ENCODE results near the gene SIX5. TPM values are rescaled to one million over a fixed set of nuclear protein-coding genes. Genes with fewer than 3 reads are reported as not detected.
"Not testable (repeated sequence)": the region's sequence is repeated elsewhere in the genome, so short reads cannot be mapped to it uniquely, and the experiment has no call there.

Gene SIX5
- total RNA-seq, 1 donor from 2014 or later = 23.5 TPM

GRCh38 chr19:45800070-45800553, 31.1 kb upstream of the SIX5 start:
- Histone ChIP-seq H3K79me2 (ENCODE audit: insufficient read depth, low read length) (no peaks in the 10 kb centered on the region), H3K9ac (ENCODE audit: low read length) (no peak overlapping the region), H2AFZ (ENCODE audit: low read depth, low read length) (no peak overlapping the region), H3K27ac (ENCODE audit: low read depth, low read length) (no peak overlapping the region), H3K9me3 (ENCODE audit: insufficient read depth, low read depth, low read length) (no peaks in the 10 kb centered on the region), H3K4me1 (ENCODE audit: insufficient read depth, low read length) (peaks cover 10% of the 10 kb centered on the region), H4K20me1 (ENCODE audit: insufficient read depth, low read length) (no peaks in the 10 kb centered on the region), H3K27me3 (ENCODE audit: insufficient read depth, low read length) (no peaks in the 10 kb centered on the region), H3K4me2 (ENCODE audit: low read length) (no peak overlapping the region), H3K36me3 (ENCODE audit: insufficient read depth, low read length) (no peaks in the 10 kb centered on the region), H3K4me3 (ENCODE audit: insufficient read depth, low read depth, low read length) (no peak overlapping the region)
- FAIRE-seq = no peak
- peaks cover 15% of the 10 kb centered on the region for H3K4me1 Mint-ChIP-seq (ENCODE audit: low read depth, unreplicated experiment)
- no peak overlapping the region for H3K27ac Mint-ChIP-seq (ENCODE audit: unreplicated experiment)
- peak; percentile 50 for DNase-seq (ENCODE audit: low read depth)
- H3K9me3 Mint-ChIP-seq (ENCODE audit: unreplicated experiment) = no peaks in the 10 kb centered on the region
- peaks cover 2% of the 10 kb centered on the region for H3K27me3 Mint-ChIP-seq (ENCODE audit: low read depth, unreplicated experiment)
- no peak for TF ChIP-seq EZH2 (IDR thresholded peaks at IDR 0.05; ENCODE audit: insufficient read depth, low read length)
- TF ChIP-seq, protein P1, sequence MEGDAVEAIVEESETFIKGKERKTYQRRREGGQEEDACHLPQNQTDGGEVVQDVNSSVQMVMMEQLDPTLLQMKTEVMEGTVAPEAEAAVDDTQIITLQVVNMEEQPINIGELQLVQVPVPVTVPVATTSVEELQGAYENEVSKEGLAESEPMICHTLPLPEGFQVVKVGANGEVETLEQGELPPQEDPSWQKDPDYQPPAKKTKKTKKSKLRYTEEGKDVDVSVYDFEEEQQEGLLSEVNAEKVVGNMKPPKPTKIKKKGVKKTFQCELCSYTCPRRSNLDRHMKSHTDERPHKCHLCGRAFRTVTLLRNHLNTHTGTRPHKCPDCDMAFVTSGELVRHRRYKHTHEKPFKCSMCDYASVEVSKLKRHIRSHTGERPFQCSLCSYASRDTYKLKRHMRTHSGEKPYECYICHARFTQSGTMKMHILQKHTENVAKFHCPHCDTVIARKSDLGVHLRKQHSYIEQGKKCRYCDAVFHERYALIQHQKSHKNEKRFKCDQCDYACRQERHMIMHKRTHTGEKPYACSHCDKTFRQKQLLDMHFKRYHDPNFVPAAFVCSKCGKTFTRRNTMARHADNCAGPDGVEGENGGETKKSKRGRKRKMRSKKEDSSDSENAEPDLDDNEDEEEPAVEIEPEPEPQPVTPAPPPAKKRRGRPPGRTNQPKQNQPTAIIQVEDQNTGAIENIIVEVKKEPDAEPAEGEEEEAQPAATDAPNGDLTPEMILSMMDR (IDR thresholded peaks at IDR 0.05; ENCODE audit: insufficient read depth, low read depth, low read length) = no peak
- H3K36me3 Mint-ChIP-seq (ENCODE audit: low read depth, unreplicated experiment) = no peaks in the 10 kb centered on the region
- peak overlapping the region; percentile 14 for H3K4me3 Mint-ChIP-seq (ENCODE audit: unreplicated experiment)

DNA sequence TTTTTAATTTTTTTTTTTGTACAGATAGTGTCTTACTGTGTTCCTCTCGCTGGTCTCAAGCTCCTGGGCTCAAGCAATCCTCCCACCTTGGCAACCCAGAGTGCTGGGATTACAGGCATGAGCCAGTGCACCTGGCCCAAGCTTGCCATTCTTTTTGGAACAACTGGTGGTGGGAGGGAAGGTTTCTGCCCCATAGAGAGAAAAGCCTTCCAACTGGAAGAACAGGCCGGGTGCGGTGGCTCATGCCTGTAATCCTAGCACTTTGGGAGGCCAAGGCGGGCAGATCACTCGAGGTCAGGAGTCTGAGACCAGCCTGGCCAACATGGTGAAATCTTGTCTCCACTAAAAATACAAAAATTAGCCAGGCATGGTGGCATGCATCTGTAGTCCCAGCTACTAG, 30.5 kb upstream of the SIX5 start:
- H3K4me1 ChIP-seq (ENCODE audit: insufficient read depth, low read length) = peaks cover 10% of the 10 kb centered on the region
- not testable (repeated sequence) for H4K20me1 ChIP-seq (ENCODE audit: insufficient read depth, low read length); H3K27me3 ChIP-seq (ENCODE audit: insufficient read depth, low read length); H3K9me3 ChIP-seq (ENCODE audit: insufficient read depth, low read depth, low read length); FAIRE-seq; H3K4me3 ChIP-seq (ENCODE audit: insufficient read depth, low read depth, low read length); H3K4me2 ChIP-seq (ENCODE audit: low read length); H3K9ac ChIP-seq (ENCODE audit: low read length); DNase-seq (ENCODE audit: low read depth); H3K27ac ChIP-seq (ENCODE audit: low read depth, low read length); H3K79me2 ChIP-seq (ENCODE audit: insufficient read depth, low read length); H3K36me3 Mint-ChIP-seq (ENCODE audit: low read depth, unreplicated experiment); H3K9me3 Mint-ChIP-seq (ENCODE audit: unreplicated experiment); H2AFZ ChIP-seq (ENCODE audit: low read depth, low read length); H3K4me3 Mint-ChIP-seq (ENCODE audit: unreplicated experiment); H3K36me3 ChIP-seq (ENCODE audit: insufficient read depth, low read length); H3K27ac Mint-ChIP-seq (ENCODE audit: unreplicated experiment); H3K27me3 Mint-ChIP-seq (ENCODE audit: low read depth, unreplicated experiment)
- peaks cover 15% of the 10 kb centered on the region for H3K4me1 Mint-ChIP-seq (ENCODE audit: low read depth, unreplicated experiment)

GRCh38 chr19:45798995-45799517, 30.0 kb upstream of the SIX5 start:
- Histone ChIP-seq H4K20me1 (ENCODE audit: insufficient read depth, low read length) (no peaks in the 10 kb centered on the region), H3K79me2 (ENCODE audit: insufficient read depth, low read length) (no peaks in the 10 kb centered on the region), H3K4me1 (ENCODE audit: insufficient read depth, low read length) (peaks cover 10% of the 10 kb centered on the region), H3K4me3 (ENCODE audit: insufficient read depth, low read depth, low read length) (no peak overlapping the region), H3K27me3 (ENCODE audit: insufficient read depth, low read length) (no peaks in the 10 kb centered on the region), H3K9me3 (ENCODE audit: insufficient read depth, low read depth, low read length) (no peaks in the 10 kb centered on the region), H3K27ac (ENCODE audit: low read depth, low read length) (no peak overlapping the region), H3K4me2 (ENCODE audit: low read length) (peak overlapping the region; percentile 55), H3K36me3 (ENCODE audit: insufficient read depth, low read length) (no peaks in the 10 kb centered on the region), H2AFZ (ENCODE audit: low read depth, low read length) (no peak overlapping the region), H3K9ac (ENCODE audit: low read length) (no peak overlapping the region)
- H3K4me3 Mint-ChIP-seq (ENCODE audit: unreplicated experiment) = no peak overlapping the region
- peaks cover 2% of the 10 kb centered on the region for H3K27me3 Mint-ChIP-seq (ENCODE audit: low read depth, unreplicated experiment)
- FAIRE-seq (peak; percentile 94), DNase-seq (ENCODE audit: low read depth) (peak; percentile 69)
- peak overlapping the region; percentile 20 for H3K27ac Mint-ChIP-seq (ENCODE audit: unreplicated experiment)
- no peaks in the 10 kb centered on the region for H3K9me3 Mint-ChIP-seq (ENCODE audit: unreplicated experiment)
- H3K4me1 Mint-ChIP-seq (ENCODE audit: low read depth, unreplicated experiment) = peaks cover 15% of the 10 kb centered on the region
- H3K36me3 Mint-ChIP-seq (ENCODE audit: low read depth, unreplicated experiment) = no peaks in the 10 kb centered on the region
- TF ChIP-seq EZH2 (IDR thresholded peaks at IDR 0.05; ENCODE audit: insufficient read depth, low read length) = no peak
- TF ChIP-seq, protein P1 (IDR thresholded peaks at IDR 0.05; ENCODE audit: insufficient read depth, low read depth, low read length) = peak; percentile 87
